Loucy (cell line): Measurements from ENCODE around the gene PATL2.

Source experiments
- H2AFZ ChIP-seq: fragments of 200-600 bp; sonication (generic); 2 replicates; pipeline ENCODE4 v1.6.0; 2016; ENCODE audit warnings: antibody characterized with exemption, mild to moderate bottlenecking, low read length, moderate library complexity
- H3F3A ChIP-seq: fragments of 200-600 bp; 2 replicates; pipeline ENCODE4 v1.6.0; 2016; ENCODE audit warnings: antibody characterized with exemption, low read depth, mild to moderate bottlenecking
- H3K27me3 ChIP-seq: fragments of 200-600 bp; sonication (generic); 2 replicates; pipeline ENCODE4 v1.6.1; 2014; ENCODE audit warnings: low read length, mild to moderate bottlenecking; ENCODE audit not compliant: insufficient read depth, poor library complexity, severe bottlenecking
- H3K36me3 ChIP-seq: fragments of 200-600 bp; sonication (generic); 2 replicates; pipeline ENCODE4 v1.6.1; 2016; ENCODE audit warnings: low read length; ENCODE audit not compliant: insufficient read depth
- H3K4me1 ChIP-seq: fragments of 200-600 bp; sonication (generic); 2 replicates; pipeline ENCODE4 v1.5.1; 2014; ENCODE audit warnings: low read length, mild to moderate bottlenecking; ENCODE audit not compliant: insufficient read depth, poor library complexity, severe bottlenecking
- H3K4me2 ChIP-seq: fragments of 200-600 bp; sonication (generic); 2 replicates; pipeline ENCODE4 v1.6.0; 2014; ENCODE audit warnings: antibody characterized with exemption, low read length, low read depth, mild to moderate bottlenecking; ENCODE audit not compliant: poor library complexity, severe bottlenecking
- H3K4me3 ChIP-seq: fragments of 200-600 bp; sonication (generic); 2 replicates; pipeline ENCODE4 v1.5.1; 2014; ENCODE audit warnings: low read length, mild to moderate bottlenecking, mixed read lengths; ENCODE audit not compliant: poor library complexity, severe bottlenecking
- H3K79me2 ChIP-seq: fragments of 200-600 bp; sonication (generic); 2 replicates; pipeline ENCODE4 v1.6.1; 2014; ENCODE audit warnings: low read length; ENCODE audit not compliant: insufficient read depth
- H3K9ac ChIP-seq: fragments of 200-600 bp; sonication (generic); 2 replicates; pipeline ENCODE4 v1.6.0; 2014; ENCODE audit warnings: mild to moderate bottlenecking, low read depth, low read length, moderate library complexity; ENCODE audit not compliant: poor library complexity, severe bottlenecking
- H3K9me2 ChIP-seq: fragments of 200-600 bp; sonication (generic); replicated peaks from 2 replicates; pipeline ENCODE4 v1.6.1; 2016; ENCODE audit warnings: low read depth, low read length, mixed read lengths
- H3K9me3 ChIP-seq: fragments of 200-600 bp; sonication (generic); 2 replicates; pipeline ENCODE4 v1.6.1; 2014; ENCODE audit warnings: mild to moderate bottlenecking, antibody characterized with exemption, low read length, low read depth; ENCODE audit not compliant: insufficient read depth
- H4K20me1 ChIP-seq: fragments of 200-600 bp; sonication (generic); 2 replicates; pipeline ENCODE4 v1.6.0; 2014; ENCODE audit warnings: antibody characterized with exemption, low read length, mild to moderate bottlenecking; ENCODE audit not compliant: insufficient read depth, poor library complexity, severe bottlenecking
- EZH2phosphoT487 ChIP-seq: fragments of 200-600 bp; IDR thresholded peaks from 2 replicates; pipeline ENCODE4 v1.6.1; 2018; ENCODE audit warnings: antibody characterized with exemption, mild to moderate bottlenecking, moderate library complexity, borderline replicate concordance
- TF ChIP-seq, protein P1 (sequence below): fragments of 200-600 bp; sonication (generic); conservative IDR thresholded peaks from 2 replicates; pipeline ENCODE4 v1.5.1; 2014; ENCODE audit warnings: mild to moderate bottlenecking, antibody characterized with exemption, low read length

The PATL2 gene

GRCh38 chr15:44710236-44711095 is 657 bp downstream of the PATL2 start:
- Histone ChIP-seq H3K9ac (peak overlapping the region; percentile 98), H3K9me2 (no peaks in the 10 kb centered on the region), H3K36me3 (peaks cover 12% of the 10 kb centered on the region; the same call in 1 of the 2 replicates), H4K20me1 (peaks cover 41% of the 10 kb centered on the region), H2AFZ (peak overlapping the region; percentile 59), H3K27me3 (peaks cover 10% of the 10 kb centered on the region), H3K4me3 (peak overlapping the region; percentile 83), H3K79me2 (peaks cover 52% of the 10 kb centered on the region), H3K9me3 (no peaks in the 10 kb centered on the region), H3F3A (peaks cover 4% of the 10 kb centered on the region; the same call in 1 of the 2 replicates), H3K4me2 (peak overlapping the region; percentile 81), H3K4me1 (peaks cover 39% of the 10 kb centered on the region)
- TF ChIP-seq EZH2phosphoT487 = no peak
- TF ChIP-seq, protein P1, sequence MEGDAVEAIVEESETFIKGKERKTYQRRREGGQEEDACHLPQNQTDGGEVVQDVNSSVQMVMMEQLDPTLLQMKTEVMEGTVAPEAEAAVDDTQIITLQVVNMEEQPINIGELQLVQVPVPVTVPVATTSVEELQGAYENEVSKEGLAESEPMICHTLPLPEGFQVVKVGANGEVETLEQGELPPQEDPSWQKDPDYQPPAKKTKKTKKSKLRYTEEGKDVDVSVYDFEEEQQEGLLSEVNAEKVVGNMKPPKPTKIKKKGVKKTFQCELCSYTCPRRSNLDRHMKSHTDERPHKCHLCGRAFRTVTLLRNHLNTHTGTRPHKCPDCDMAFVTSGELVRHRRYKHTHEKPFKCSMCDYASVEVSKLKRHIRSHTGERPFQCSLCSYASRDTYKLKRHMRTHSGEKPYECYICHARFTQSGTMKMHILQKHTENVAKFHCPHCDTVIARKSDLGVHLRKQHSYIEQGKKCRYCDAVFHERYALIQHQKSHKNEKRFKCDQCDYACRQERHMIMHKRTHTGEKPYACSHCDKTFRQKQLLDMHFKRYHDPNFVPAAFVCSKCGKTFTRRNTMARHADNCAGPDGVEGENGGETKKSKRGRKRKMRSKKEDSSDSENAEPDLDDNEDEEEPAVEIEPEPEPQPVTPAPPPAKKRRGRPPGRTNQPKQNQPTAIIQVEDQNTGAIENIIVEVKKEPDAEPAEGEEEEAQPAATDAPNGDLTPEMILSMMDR = peak; percentile 81

- H3K36me3 ChIP-seq = no peaks in the 10 kb centered on the region
- peaks cover 15% of the 10 kb centered on the region for H3K4me1 ChIP-seq
- H3K9me3 ChIP-seq = no peaks in the 10 kb centered on the region
- H3K9ac ChIP-seq = no peak overlapping the region
- H3K9me2 ChIP-seq = no peaks in the 10 kb centered on the region; the same call in 1 of the 2 replicates
- peaks cover 7% of the 10 kb centered on the region for H3K27me3 ChIP-seq
- H4K20me1 ChIP-seq = peaks cover 7% of the 10 kb centered on the region
- H3F3A ChIP-seq = peaks cover 4% of the 10 kb centered on the region; the same call in 1 of the 2 replicates
- H3K4me3 ChIP-seq = no peak overlapping the region
- no peak overlapping the region for H3K4me2 ChIP-seq
- peaks cover 18% of the 10 kb centered on the region for H3K79me2 ChIP-seq
- TF ChIP-seq, protein P1 = no peak
- no peak for TF ChIP-seq EZH2phosphoT487
- no peak overlapping the region for H2AFZ ChIP-seq
Observed at GRCh38 chr15:44706946-44707636, 4.0 kb downstream of the PATL2 start.

- no peaks in the 10 kb centered on the region for H3K9me3 ChIP-seq
Observed at GRCh38 chr15:44706401-44706800, 4.7 kb downstream of the PATL2 start.

More at GRCh38 chr15:44706401-44706800, 4.7 kb downstream of the PATL2 start:
- H3K4me2 ChIP-seq = no peak overlapping the region
- H3K4me3 ChIP-seq = no peak overlapping the region
- peaks cover 4% of the 10 kb centered on the region; the same call in 1 of the 2 replicates for H3F3A ChIP-seq
- peaks cover under 1% of the 10 kb centered on the region for H4K20me1 ChIP-seq
- H2AFZ ChIP-seq = no peak overlapping the region
- H3K4me1 ChIP-seq = peaks cover 15% of the 10 kb centered on the region
- no peak for TF ChIP-seq EZH2phosphoT487
- TF ChIP-seq, protein P1 = no peak
- no peaks in the 10 kb centered on the region for H3K36me3 ChIP-seq
- no peaks in the 10 kb centered on the region; the same call in 1 of the 2 replicates for H3K9me2 ChIP-seq
- peaks cover under 1% of the 10 kb centered on the region for H3K27me3 ChIP-seq
- no peak overlapping the region for H3K9ac ChIP-seq
- H3K79me2 ChIP-seq = peaks cover 12% of the 10 kb centered on the region
